HL-60/S4 treated with phorbol 12-myristate 13-acetate at 8.2 ng/mL for 4 days and 3 days (cell line): ENCODE data around the gene SHFL.

ENCODE experiments used
- in situ Hi-C: fragments of 300-500 bp; cut with MboI; formaldehyde crosslinking; loops from 2 replicates; pipeline ENCODE4 v1.15.0; 2022; ENCODE audit warnings: low sequenced_read_pairs

SHFL gene

GRCh38 chr19:10087296-10088061 is 1.4 kb downstream of the SHFL start:
- in situ Hi-C loops: no loop called here

GRCh38 chr19:10088949-10089554 is 2.9 kb downstream of the SHFL start:
- in situ Hi-C loops: no loop called here

GRCh38 chr19:10089801-10090375 is 3.8 kb downstream of the SHFL start:
- in situ Hi-C loops: no loop called here

- in situ Hi-C loops: no loop called here
These were observed 5.2 kb downstream of the SHFL start for GRCh38 chr19:10091370-10091687.

GRCh38 chr19:10091895-10092641 is 6.0 kb downstream of the SHFL start:
- in situ Hi-C loops: no loop called here

GRCh38 chr19:10092648-10093294 is 6.7 kb downstream of the SHFL start:
- in situ Hi-C loops: no loop called here

- in situ Hi-C loops: no loop called here
These were observed 7.4 kb downstream of the SHFL start for GRCh38 chr19:10093295-10094186.

GRCh38 chr19:10095622-10095947 is 9.5 kb downstream of the SHFL start:
- in situ Hi-C loops: no loop called here

GRCh38 chr19:10095948-10096614 is 10.0 kb downstream of the SHFL start:
- in situ Hi-C loops: no loop called here

GRCh38 chr19:10096615-10096963 is 10.5 kb downstream of the SHFL start:
- in situ Hi-C loops: no loop called here

GRCh38 chr19:10100163-10100785 is 14.2 kb downstream of the SHFL start:
- in situ Hi-C loops: no loop called here

GRCh38 chr19:10102787-10103236 is 16.7 kb downstream of the SHFL start:
- in situ Hi-C loops: no loop called here

- in situ Hi-C loops: no loop called here
These were observed 18.0 kb downstream of the SHFL start for GRCh38 chr19:10104130-10104513.

- in situ Hi-C loops: no loop called here
These were observed 18.8 kb downstream of the SHFL start for GRCh38 chr19:10104665-10105508.

- in situ Hi-C loops: no loop called here
These were observed 19.5 kb downstream of the SHFL start for GRCh38 chr19:10105509-10106099.

GRCh38 chr19:10106100-10106936 is 20.2 kb downstream of the SHFL start, which contains the start of gene PPAN:
PPAN (plus strand) TSS chr19:10106362; CDS start chr19:10106395, 33 bp downstream.
- in situ Hi-C loops: no loop called here

GRCh38 chr19:10107254-10107653 is 21.1 kb downstream of the SHFL start:
- in situ Hi-C loops: no loop called here
